Stimulated activated naive B cell treated with anti-CD40 and anti-IgM and Interleukin-4, amounts not matched to agents 10 μg/mL and 1 μg/mL and 100 μg/mL, for 72 hours (primary cell): ENCODE results near the gene AGXT2.

ENCODE experiments used
- ATAC-seq, 2 donors: fragments of 150-1000 bp; cut with Tn5 transposase; replicated peaks; 2 replicates each; pipeline ENCODE4 v1.10.0; 2021; ENCODE audit warnings: moderate library complexity in 1 of 2
- DNase-seq: peaks from one replicate; pipeline ENCODE4 v3.0.0; 2021
- H3K27ac Mint-ChIP-seq: one replicate; pipeline ENCODE4 v1.8.0; 2022; ENCODE audit warnings: mild to moderate bottlenecking, mixed read lengths
- H3K27me3 Mint-ChIP-seq, 2 donors: one replicate each; pipeline ENCODE4 v1.8.0; 2022; ENCODE audit warnings: mixed read lengths in 2 of 2
- H3K36me3 Mint-ChIP-seq, 2 donors: one replicate each; pipeline ENCODE4 v1.8.0; 2022; ENCODE audit warnings: mixed read lengths in 2 of 2, mild to moderate bottlenecking in 1 of 2
- H3K4me1 Mint-ChIP-seq, 2 donors: one replicate each; pipeline ENCODE4 v1.8.0; 2022; ENCODE audit warnings: mixed read lengths in 2 of 2, mild to moderate bottlenecking in 1 of 2
- H3K4me3 Mint-ChIP-seq, 2 donors: one replicate each; pipeline ENCODE4 v1.8.0; 2022; ENCODE audit warnings: mild to moderate bottlenecking in 2 of 2, mixed read lengths in 2 of 2, moderate library complexity in 1 of 2
- H3K9me3 Mint-ChIP-seq, 2 donors: one replicate each; pipeline ENCODE4 v1.8.0; 2022; ENCODE audit warnings: mixed read lengths in 2 of 2, mild to moderate bottlenecking in 1 of 2

AGXT2 gene, protein sequence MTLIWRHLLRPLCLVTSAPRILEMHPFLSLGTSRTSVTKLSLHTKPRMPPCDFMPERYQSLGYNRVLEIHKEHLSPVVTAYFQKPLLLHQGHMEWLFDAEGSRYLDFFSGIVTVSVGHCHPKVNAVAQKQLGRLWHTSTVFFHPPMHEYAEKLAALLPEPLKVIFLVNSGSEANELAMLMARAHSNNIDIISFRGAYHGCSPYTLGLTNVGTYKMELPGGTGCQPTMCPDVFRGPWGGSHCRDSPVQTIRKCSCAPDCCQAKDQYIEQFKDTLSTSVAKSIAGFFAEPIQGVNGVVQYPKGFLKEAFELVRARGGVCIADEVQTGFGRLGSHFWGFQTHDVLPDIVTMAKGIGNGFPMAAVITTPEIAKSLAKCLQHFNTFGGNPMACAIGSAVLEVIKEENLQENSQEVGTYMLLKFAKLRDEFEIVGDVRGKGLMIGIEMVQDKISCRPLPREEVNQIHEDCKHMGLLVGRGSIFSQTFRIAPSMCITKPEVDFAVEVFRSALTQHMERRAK

DNA sequence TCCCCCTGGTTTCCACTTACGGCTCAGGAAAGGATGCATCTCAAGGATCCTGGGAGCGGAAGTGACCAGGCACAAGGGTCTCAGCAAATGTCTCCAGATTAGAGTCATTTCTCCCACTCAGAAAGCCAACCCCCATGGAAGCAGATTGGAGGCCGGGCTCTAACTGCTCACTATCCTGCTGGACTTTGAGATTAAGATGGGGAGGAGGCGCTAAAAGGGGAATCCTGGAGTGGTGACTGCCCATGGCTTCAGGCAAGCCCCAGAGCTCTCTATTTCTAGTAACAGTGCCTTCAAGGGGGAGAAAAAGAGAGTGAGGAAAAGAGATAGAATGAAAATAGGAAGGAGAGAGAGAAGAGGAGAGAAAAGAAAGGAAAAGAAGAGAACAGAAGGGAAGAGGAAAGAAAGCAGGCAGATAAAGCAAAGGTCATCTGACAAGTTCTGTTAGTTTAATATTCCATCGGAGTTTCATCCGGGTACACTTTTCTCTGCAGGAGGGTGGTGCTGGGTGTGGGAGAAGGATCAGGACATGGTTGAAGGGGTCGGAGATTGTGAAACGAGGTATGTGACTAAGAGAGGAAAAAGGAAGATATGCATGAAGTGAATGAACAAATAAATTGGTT, at the start of gene AGXT2:
Gene AGXT2 (minus strand): TSS at position 165 of the 620 bp plus-strand sequence. CDS start 57 bp downstream, at position 108.
- no peaks in the 10 kb centered on the region for H3K9me3 Mint-ChIP-seq
- no peak for DNase-seq
- H3K4me1 Mint-ChIP-seq = no peaks in the 10 kb centered on the region
- H3K36me3 Mint-ChIP-seq = no peaks in the 10 kb centered on the region
- H3K27me3 Mint-ChIP-seq = peaks cover 13% of the 10 kb centered on the region in 2 donors
- no peak within 1 kb of the TSS for H3K27ac Mint-ChIP-seq
- no peak within 1 kb of the TSS for H3K4me3 Mint-ChIP-seq
- ATAC-seq = no peak

DNA sequence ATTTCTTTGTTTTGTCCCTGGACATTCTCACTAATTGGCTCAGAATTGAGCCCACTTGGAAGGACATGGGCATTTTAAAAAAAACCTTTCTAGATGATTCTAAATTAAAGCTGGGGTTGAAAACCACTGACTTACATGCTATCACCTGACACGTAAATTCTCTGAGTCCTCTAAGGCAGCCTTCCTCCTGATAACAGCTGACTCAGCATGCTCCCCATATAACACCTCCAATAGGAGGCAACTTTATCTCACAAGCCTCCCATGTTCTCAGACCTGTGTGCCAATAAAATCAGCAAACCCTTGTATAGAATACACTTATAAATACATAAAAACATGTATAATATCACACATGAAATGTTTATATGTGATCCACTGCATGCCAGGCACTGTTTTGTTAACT, 49.2 kb upstream of the AGXT2 start:
- Mint-ChIP-seq H3K4me3 (no peak overlapping the region), H3K9me3 (no peaks in the 10 kb centered on the region), H3K4me1 (no peaks in the 10 kb centered on the region), H3K27me3 (peaks cover 6 to 9% of the 10 kb centered on the region in 2 donors), H3K36me3 (no peaks in the 10 kb centered on the region), H3K27ac (no peak overlapping the region)
- ATAC-seq (no peak), DNase-seq (no peak)

GRCh38 chr5:35096216-35096615, 48.5 kb upstream of the AGXT2 start:
- ATAC-seq (no peak), DNase-seq (no peak)
- no peak overlapping the region for H3K4me3 Mint-ChIP-seq
- H3K27me3 Mint-ChIP-seq = peaks cover 4 to 6% of the 10 kb centered on the region in 2 donors
- no peaks in the 10 kb centered on the region for H3K4me1 Mint-ChIP-seq
- H3K27ac Mint-ChIP-seq = no peak overlapping the region
- H3K36me3 Mint-ChIP-seq = no peaks in the 10 kb centered on the region
- H3K9me3 Mint-ChIP-seq = no peaks in the 10 kb centered on the region

- no peaks in the 10 kb centered on the region for H3K9me3 Mint-ChIP-seq
- no peak for DNase-seq
- H3K4me1 Mint-ChIP-seq = no peaks in the 10 kb centered on the region
- H3K27ac Mint-ChIP-seq = no peak overlapping the region
- peaks cover 4 to 6% of the 10 kb centered on the region in 2 donors for H3K27me3 Mint-ChIP-seq
- ATAC-seq = no peak
- no peaks in the 10 kb centered on the region for H3K36me3 Mint-ChIP-seq
- no peak overlapping the region for H3K4me3 Mint-ChIP-seq
Measured at GRCh38 chr5:35095366-35095765, 47.6 kb upstream of the AGXT2 start.

DNA sequence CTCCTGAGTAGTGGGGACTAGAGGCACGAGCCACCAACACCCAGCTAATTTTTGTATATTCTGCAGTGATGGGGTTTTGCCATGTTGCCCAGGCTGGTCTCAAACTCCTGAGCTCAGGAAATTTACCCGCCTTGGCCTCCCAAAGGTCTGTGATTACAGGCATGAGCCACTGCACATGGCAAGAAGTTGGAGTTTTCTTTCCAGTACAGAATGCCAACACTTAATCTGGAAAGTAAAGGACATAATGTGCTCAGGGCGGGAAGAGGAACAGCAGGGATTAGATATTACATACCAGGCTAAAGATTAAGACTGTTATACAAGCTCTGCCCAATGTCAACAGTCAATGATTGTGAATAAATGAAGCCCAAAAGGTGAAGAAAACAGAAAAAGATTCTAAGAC, 47.2 kb upstream of the AGXT2 start:
- ATAC-seq = no peak

GRCh38 chr5:35092703-35093102, 45.0 kb upstream of the AGXT2 start:
- H3K36me3 Mint-ChIP-seq = no peaks in the 10 kb centered on the region
- peaks cover 3 to 5% of the 10 kb centered on the region in 2 donors for H3K27me3 Mint-ChIP-seq
- H3K4me3 Mint-ChIP-seq = no peak overlapping the region
- no peak overlapping the region for H3K27ac Mint-ChIP-seq
- no peaks in the 10 kb centered on the region for H3K4me1 Mint-ChIP-seq
- ATAC-seq (no peak), DNase-seq (no peak)
- no peaks in the 10 kb centered on the region for H3K9me3 Mint-ChIP-seq

More for the DNA sequence above, 47.2 kb upstream of the AGXT2 start:
- Mint-ChIP-seq H3K9me3 (no peaks in the 10 kb centered on the region), H3K4me1 (no peaks in the 10 kb centered on the region), H3K27me3 (peaks cover 4 to 6% of the 10 kb centered on the region in 2 donors), H3K36me3 (no peaks in the 10 kb centered on the region), H3K4me3 (no peak overlapping the region), H3K27ac (no peak overlapping the region)
- DNase-seq = no peak

DNA sequence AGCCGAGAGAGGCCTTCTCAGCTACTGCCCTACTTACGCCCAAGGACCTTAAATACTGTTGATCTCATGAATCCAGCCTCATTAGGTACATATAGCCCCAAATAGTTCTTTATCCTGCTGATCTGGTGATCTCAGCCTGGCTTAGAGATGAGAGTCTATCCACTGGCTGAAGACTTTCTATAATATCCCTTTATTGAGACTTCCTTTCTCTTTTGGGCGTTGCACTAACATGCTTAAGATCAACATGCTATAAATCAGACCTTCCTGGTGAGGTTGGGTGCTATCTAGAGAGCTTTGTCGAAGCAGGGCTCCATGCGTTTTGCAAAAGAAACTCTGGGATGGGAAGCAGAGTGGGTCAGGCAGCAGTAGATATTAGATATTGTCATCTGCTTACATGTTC, 44.0 kb upstream of the AGXT2 start:
- DNase-seq (no peak), ATAC-seq (no peak)
- H3K4me1 Mint-ChIP-seq = no peaks in the 10 kb centered on the region
- no peaks in the 10 kb centered on the region for H3K36me3 Mint-ChIP-seq
- no peaks in the 10 kb centered on the region for H3K9me3 Mint-ChIP-seq
- H3K27ac Mint-ChIP-seq = no peak overlapping the region
- H3K4me3 Mint-ChIP-seq = no peak overlapping the region
- peaks cover 3 to 5% of the 10 kb centered on the region in 2 donors for H3K27me3 Mint-ChIP-seq

- Mint-ChIP-seq H3K27ac (no peak overlapping the region), H3K27me3 (peaks cover 5% of the 10 kb centered on the region in 2 donors), H3K4me3 (no peak overlapping the region), H3K36me3 (no peaks in the 10 kb centered on the region), H3K4me1 (no peaks in the 10 kb centered on the region), H3K9me3 (no peaks in the 10 kb centered on the region)
- DNase-seq (peak; percentile 24), ATAC-seq (peak; percentile 59 to 67)
Measured at GRCh38 chr5:35089334-35090314, 41.9 kb upstream of the AGXT2 start.

- no peak for DNase-seq
- Mint-ChIP-seq H3K4me1 (no peaks in the 10 kb centered on the region), H3K27ac (no peak overlapping the region), H3K9me3 (no peaks in the 10 kb centered on the region), H3K27me3 (peaks cover 5% of the 10 kb centered on the region in 2 donors), H3K36me3 (no peaks in the 10 kb centered on the region), H3K4me3 (no peak overlapping the region)
- ATAC-seq = no peak
Measured at GRCh38 chr5:35087991-35088390, 40.2 kb upstream of the AGXT2 start.

DNA sequence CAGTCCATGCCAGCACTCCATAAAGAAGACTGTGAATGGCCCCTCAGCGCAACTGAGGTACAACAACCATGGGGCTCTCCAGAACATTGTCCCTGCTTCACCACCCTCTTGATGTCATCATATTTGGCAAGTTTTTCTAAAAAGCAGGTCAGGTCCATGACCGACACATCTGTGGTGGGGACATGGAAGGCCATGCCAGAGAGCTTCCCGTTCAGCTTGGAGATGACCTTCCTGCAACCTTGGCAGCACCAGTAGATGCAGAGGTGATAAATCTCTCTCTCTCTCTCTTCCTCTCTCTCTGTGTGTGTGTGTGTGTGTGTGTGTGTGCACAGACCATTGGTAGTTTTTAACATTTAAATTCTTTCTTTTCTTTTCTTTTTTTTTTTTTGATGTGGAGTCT, 35.4 kb upstream of the AGXT2 start:
- no peak for ATAC-seq
- H3K4me1 Mint-ChIP-seq = no peaks in the 10 kb centered on the region
- H3K9me3 Mint-ChIP-seq = no peaks in the 10 kb centered on the region
- DNase-seq = no peak
- H3K27ac Mint-ChIP-seq = no peak overlapping the region
- H3K27me3 Mint-ChIP-seq = peaks cover 0 to 5% of the 10 kb centered on the region in 2 donors
- no peaks in the 10 kb centered on the region for H3K36me3 Mint-ChIP-seq
- H3K4me3 Mint-ChIP-seq = no peak overlapping the region

DNA sequence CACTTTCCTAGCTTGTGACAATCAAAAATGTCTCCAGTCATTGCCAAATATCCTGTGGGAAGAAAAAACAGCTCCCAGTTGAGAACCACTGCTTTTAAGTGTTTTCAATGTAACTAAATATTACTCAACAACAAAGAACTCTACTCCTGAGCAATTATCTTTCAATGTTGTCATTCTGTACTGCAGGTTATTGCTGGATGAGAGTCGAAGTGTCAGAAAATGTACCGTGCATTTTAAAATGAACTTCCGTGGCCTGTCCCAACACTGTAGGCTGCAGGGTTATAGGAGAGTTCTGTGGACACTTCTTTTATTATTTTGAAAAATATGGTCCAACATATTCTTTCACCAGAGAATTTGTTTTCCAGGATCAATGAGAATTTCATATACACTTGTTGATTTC, 34.8 kb upstream of the AGXT2 start:
- Mint-ChIP-seq H3K4me3 (no peak overlapping the region), H3K9me3 (no peaks in the 10 kb centered on the region), H3K36me3 (no peaks in the 10 kb centered on the region), H3K27me3 (peaks cover under 1 to 5% of the 10 kb centered on the region in 2 donors), H3K27ac (no peak overlapping the region), H3K4me1 (no peaks in the 10 kb centered on the region)
- ATAC-seq (no peak), DNase-seq (no peak)

DNA sequence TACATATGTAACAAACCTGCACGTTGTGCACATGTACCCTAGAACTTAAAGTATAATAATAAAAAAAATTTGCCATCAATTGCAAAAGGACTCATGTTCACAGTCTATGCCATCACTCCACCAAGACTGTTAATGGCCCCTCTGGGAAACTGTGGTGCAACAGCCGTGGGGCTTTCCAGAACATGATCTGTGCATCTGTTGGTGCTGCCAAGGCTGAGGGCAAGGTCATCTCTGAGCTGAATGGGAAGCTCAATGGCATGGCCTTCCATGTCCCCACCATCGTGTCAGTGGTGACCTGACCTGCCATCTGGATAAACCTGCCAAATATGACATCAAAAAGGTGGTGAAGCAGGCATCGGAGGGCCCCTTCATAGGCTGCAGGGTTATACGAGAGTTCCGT, 33.4 kb upstream of the AGXT2 start:
- Mint-ChIP-seq H3K4me3 (no peak overlapping the region), H3K27me3 (peaks cover 4 to 12% of the 10 kb centered on the region in 2 donors), H3K4me1 (no peaks in the 10 kb centered on the region), H3K36me3 (peaks cover 0 to 2% of the 10 kb centered on the region in 2 donors), H3K27ac (no peak overlapping the region), H3K9me3 (peaks cover 4 to 5% of the 10 kb centered on the region in 2 donors)
- ATAC-seq (no peak), DNase-seq (no peak)

- no peak for DNase-seq
- peaks cover 8 to 9% of the 10 kb centered on the region in 2 donors for H3K9me3 Mint-ChIP-seq
- no peak for ATAC-seq
- H3K4me3 Mint-ChIP-seq = no peak overlapping the region
- H3K4me1 Mint-ChIP-seq = no peaks in the 10 kb centered on the region
- no peak overlapping the region for H3K27ac Mint-ChIP-seq
- peaks cover 14 to 20% of the 10 kb centered on the region in 2 donors for H3K27me3 Mint-ChIP-seq
- H3K36me3 Mint-ChIP-seq = peaks cover 0 to 2% of the 10 kb centered on the region in 2 donors
Measured at GRCh38 chr5:35073160-35073559, 25.4 kb upstream of the AGXT2 start.

GRCh38 chr5:35069188-35069587, 21.4 kb upstream of the AGXT2 start:
- H3K36me3 Mint-ChIP-seq = no peaks in the 10 kb centered on the region
- ATAC-seq = no peak
- H3K27me3 Mint-ChIP-seq = peaks cover 0 to 4% of the 10 kb centered on the region in 2 donors
- no peak overlapping the region for H3K4me3 Mint-ChIP-seq
- peaks cover 6 to 7% of the 10 kb centered on the region in 2 donors for H3K4me1 Mint-ChIP-seq
- peaks cover 3% of the 10 kb centered on the region in 2 donors for H3K9me3 Mint-ChIP-seq
- DNase-seq = no peak
- no peak overlapping the region for H3K27ac Mint-ChIP-seq
